ENCODE results near the gene XKR3.

- TF ChIP-seq EZH2phosphoT487 (IDR thresholded peaks at IDR 0.05; ENCODE audit: low read depth), result no peak
- TF ChIP-seq, protein P1, sequence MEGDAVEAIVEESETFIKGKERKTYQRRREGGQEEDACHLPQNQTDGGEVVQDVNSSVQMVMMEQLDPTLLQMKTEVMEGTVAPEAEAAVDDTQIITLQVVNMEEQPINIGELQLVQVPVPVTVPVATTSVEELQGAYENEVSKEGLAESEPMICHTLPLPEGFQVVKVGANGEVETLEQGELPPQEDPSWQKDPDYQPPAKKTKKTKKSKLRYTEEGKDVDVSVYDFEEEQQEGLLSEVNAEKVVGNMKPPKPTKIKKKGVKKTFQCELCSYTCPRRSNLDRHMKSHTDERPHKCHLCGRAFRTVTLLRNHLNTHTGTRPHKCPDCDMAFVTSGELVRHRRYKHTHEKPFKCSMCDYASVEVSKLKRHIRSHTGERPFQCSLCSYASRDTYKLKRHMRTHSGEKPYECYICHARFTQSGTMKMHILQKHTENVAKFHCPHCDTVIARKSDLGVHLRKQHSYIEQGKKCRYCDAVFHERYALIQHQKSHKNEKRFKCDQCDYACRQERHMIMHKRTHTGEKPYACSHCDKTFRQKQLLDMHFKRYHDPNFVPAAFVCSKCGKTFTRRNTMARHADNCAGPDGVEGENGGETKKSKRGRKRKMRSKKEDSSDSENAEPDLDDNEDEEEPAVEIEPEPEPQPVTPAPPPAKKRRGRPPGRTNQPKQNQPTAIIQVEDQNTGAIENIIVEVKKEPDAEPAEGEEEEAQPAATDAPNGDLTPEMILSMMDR (IDR thresholded peaks at IDR 0.05; ENCODE audit: low read depth, low read length), result no peak
Measured at GRCh38 chr22:16781764-16782329, 43.4 kb downstream of the XKR3 start.
